HG03159 (cell line): ENCODE data around the gene SLC38A8.

Source experiments
- ATAC-seq: cut with Tn5 transposase; IDR thresholded peaks from one replicate; pipeline ENCODE4 v1.9.1; 2021; ENCODE audit warnings: mild to moderate bottlenecking, moderate library complexity; ENCODE audit not compliant: unreplicated experiment

Gene SLC38A8

DNA sequence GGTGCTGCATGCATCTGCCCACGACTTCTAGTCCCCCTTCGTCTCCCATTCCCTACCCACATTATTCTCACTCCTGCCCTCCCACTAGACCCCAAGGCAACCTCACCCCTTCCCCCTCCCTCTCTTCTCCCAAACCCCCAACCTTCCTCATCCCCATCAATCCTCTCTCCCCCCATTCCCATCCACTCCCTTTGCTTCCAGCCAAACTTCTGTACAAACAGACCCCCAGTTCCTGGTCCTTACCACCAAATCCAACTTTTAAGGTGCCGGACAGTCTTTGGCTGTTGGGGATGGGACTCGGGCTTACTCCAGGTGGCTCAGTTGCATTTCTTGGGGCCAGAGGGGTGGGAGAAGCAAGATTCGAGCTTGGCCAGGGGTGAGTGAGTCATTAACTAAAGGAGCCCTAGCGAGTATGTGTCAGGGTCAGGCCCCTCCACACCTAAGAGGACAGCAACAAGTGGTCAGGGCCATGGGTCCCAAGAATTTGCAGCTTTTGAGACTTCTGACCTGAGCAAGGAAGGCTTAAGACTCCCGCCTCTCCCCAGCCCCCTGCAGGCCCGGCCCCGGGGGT lies at the start of gene SLC38A8:
SLC38A8 (minus strand) TSS at position 488 of the 571 bp plus-strand sequence. CDS start 638 bp downstream, outside the sequence.
- ATAC-seq, result no peak

GRCh38 chr16:84091460-84091859 lies 48.9 kb upstream of the SLC38A8 start:
- ATAC-seq, result no peak

DNA sequence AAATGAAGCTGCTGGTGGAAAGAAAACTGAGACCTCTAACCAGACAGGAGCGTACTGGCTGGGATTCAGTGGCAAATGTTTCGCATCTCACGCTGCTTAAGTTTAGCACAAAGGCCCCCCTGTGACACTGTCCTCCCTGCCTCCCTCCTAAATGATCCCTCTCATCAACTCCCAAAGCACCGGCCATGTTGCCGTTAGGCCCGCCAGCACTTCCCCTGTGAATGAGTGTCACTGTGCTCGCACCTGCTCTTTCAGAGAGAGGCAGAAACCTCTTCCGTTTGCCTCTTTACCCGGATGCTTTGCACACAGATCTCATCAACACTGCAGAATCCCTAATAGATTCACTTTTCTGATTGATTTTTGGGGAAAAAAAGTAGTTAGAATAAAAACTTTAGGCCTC lies 47.6 kb upstream of the SLC38A8 start:
- no peak for ATAC-seq

- peak; percentile 82 for ATAC-seq
These were observed 46.2 kb upstream of the SLC38A8 start for GRCh38 chr16:84088695-84089395.

- ATAC-seq, result no peak
These were observed 45.0 kb upstream of the SLC38A8 start for GRCh38 chr16:84087466-84088151.

- no peak for ATAC-seq
These were observed 44.4 kb upstream of the SLC38A8 start for GRCh38 chr16:84087001-84087400.

DNA sequence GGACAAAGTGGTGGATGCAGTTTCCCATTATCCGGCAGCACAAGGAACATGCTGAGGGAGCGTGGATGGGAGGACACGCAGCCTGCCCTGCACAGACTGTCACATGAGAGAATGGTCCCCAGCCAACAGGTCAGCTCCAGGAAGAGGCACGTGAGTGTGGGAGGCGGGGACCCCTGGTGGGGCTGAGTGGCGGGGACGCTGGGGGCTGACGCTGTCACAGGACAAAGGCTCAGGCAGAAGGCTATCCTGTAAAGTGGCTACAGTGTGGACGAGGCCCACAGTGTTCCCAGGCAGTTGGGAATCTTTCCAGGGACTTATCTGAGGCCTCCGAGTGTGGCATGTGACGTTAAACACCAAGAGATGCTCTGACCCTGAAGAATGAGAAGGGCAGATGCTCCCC lies 43.7 kb upstream of the SLC38A8 start:
- ATAC-seq, result no peak

GRCh38 chr16:84085773-84086172 lies 43.2 kb upstream of the SLC38A8 start:
- ATAC-seq, result no peak

- ATAC-seq, result no peak
These were observed 42.7 kb upstream of the SLC38A8 start for GRCh38 chr16:84085271-84085667.

DNA sequence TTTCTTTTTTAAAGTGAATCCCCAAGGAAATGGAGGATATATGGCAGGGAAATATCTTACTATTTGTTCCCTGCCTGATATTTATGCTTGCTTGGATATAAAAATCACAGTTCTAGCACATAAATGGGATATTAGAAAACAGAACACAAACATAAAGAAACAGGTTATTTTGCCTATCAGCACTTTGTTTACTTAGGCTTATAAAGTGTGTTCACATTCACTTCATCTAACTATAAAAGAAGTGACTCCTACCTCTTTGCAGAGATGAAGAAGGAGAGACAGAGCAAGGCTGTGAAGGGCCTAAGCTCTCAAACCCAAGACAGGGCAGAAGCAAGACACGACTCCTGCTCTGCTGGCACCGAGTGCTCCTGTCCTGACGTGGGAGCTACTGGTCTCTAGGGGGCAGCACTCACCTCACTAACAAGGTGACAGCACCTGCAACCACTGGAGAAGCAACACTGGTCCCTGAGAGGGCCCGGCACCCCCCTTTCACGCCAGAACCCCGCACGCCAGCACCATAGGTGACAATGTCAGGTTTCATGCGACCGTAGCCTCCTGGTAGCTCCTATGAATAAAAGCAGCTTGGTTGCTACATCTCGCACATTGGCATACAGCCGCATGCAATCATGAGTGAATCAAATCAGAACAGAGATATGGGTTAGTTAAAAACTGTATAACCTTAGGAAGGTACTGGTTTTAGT lies 42.1 kb upstream of the SLC38A8 start:
- ATAC-seq, result no peak

GRCh38 chr16:84082835-84083569 lies 40.4 kb upstream of the SLC38A8 start:
- no peak for ATAC-seq

DNA sequence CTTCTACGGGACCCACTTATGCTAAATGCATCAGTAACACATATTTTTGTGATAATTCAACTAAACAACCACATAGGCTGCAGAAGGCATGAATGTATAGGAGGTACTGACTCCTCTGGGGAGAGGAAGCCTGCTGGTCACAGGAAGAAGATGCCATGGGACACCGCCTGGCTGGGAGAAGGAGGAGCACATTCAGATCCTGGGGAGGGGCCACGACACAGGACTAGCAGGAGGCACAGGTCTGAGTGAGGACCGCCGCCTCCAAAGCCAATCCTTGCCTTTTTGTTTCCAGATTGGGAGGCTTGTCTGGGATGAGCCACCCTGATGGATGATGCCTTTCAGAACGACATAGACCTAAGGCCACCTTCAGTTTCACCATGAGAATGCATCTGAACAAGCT lies 39.5 kb upstream of the SLC38A8 start:
- ATAC-seq, result no peak

DNA sequence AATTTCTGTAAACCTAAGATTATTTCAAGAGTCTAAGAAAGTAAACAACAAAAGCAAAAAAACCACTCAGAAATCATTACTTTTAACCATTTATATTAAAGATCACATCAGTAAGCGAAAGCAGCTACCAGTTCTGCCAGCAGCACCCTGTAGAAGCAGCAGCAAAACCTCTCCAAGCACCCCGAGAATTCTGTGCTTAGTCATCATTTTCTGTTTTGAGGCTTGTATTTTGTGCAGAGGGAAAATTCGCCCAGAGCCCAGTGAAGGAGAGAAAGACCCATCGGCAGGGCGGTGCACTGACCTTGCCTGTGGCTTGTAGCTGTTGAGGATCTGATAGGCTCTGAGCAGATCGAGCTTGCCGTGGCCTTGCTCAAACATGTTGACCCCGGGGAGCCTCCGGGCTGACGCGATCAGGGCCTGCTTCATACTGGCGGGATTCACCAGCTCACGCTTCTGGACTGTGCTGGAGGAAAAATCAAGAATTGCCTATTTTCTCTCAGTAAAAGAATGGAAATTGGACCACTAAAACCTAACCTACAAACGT lies 38.9 kb upstream of the SLC38A8 start:
- no peak for ATAC-seq

DNA sequence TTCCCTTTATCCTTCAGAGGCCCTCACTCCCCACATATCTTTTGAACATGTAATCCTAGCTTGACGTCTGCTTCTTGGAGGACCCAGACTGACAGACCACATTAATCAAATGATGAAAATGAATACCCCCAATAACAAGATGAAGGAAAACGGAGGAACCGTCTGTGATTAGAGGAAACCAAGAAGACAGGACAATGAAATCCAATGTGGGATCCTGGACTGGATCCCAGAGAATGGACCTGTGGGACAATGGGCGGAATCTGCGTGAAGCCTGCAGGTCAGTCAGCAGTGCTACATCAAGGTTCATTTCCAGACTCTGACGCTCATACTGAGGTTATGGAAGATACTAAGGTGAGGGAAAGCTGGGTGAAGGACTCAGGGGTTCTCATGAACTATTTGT lies 38.2 kb upstream of the SLC38A8 start:
- ATAC-seq, result no peak

- no peak for ATAC-seq
These were observed 37.8 kb upstream of the SLC38A8 start for GRCh38 chr16:84080378-84080777.

DNA sequence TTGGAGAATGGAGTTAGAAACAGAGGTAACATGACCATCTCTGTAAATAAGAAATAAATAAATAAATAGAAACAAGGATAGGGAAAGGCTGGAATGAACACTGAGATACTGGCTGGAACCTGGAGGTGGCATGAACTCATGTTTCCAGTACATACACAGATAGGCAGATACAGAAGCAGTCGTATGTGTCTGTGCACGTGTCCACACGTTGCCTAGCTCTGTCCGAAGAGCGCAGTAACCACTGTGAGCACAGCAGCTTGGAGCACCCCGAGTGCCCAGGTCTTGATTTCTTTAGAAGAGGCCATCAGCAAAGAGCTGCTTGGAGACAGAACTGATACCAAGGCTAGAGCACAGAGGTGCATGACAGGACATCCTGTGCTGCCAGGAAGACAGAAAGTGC lies 37.1 kb upstream of the SLC38A8 start:
- no peak for ATAC-seq

DNA sequence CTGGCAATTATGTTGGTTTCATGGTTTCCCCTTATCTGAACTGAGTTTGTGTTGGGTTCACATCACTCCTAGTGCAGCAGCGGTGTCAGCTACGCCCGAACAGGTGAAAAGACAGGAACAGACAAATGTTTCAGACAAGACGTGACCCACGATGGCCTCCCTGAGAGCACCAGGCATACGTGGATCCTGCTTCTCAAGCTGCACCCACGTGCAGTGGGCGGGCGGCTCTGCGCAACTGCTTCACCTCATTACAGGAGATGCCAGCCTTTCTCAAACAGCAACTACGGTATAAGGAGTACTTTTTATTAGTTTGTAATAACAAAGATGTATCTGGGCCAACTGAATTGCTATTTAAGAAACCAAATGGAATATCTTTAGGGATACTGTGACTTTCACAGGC lies 32.8 kb upstream of the SLC38A8 start:
- ATAC-seq, result no peak

GRCh38 chr16:84074721-84075120 lies 32.1 kb upstream of the SLC38A8 start:
- no peak for ATAC-seq

GRCh38 chr16:84072014-84072413 lies 29.4 kb upstream of the SLC38A8 start:
- ATAC-seq, result no peak

- ATAC-seq, result no peak
These were observed 28.5 kb upstream of the SLC38A8 start for GRCh38 chr16:84071121-84071520.

- ATAC-seq, result no peak
These were observed 26.9 kb upstream of the SLC38A8 start for GRCh38 chr16:84069540-84069939.
